SK-N-SH treated with all-trans-retinoic acid at 6 μM for 48 hours (cell line): ENCODE results near the gene POLD1.

Experiments used
- ARNTL ChIP-seq: fragments of 450-650 bp; formaldehyde crosslinking; IDR thresholded peaks from 2 replicates; pipeline ENCODE4 v1.5.0; 2020; ENCODE audit warnings: low read depth, mild to moderate bottlenecking, moderate library complexity, borderline replicate concordance
- TCF4 ChIP-seq: fragments of 250-450 bp; sonication (Bioruptor Pico); IDR thresholded peaks from 2 replicates; pipeline ENCODE4 v1.8.0; 2021; ENCODE audit warnings: mild to moderate bottlenecking, moderate library complexity, borderline replicate concordance
- ZC3H10 ChIP-seq: fragments of 250-450 bp; sonication (Bioruptor Pico); IDR thresholded peaks from 2 replicates; pipeline ENCODE4 v1.5.1; 2021; ENCODE audit warnings: mild to moderate bottlenecking, moderate library complexity

GRCh38 chr19:50420127-50420526, 36.0 kb downstream of the POLD1 start:
- TF ChIP-seq ARNTL = no peak
- TF ChIP-seq TCF4 = no peak
- TF ChIP-seq ZC3H10 (CRISPR knock-in tag) = no peak
